ENCODE measurements around the gene FBXO17.
"Not testable (repeated sequence)": the region's sequence is repeated elsewhere in the genome, so short reads cannot be mapped to it uniquely, and the experiment has no call there.

The FBXO17 gene

GRCh38 chr19:38942471-38943181 lies 32.9 kb downstream of the FBXO17 start:
- Mint-ChIP-seq H3K4me1 (ENCODE audit: low read depth) (no peaks in the 10 kb centered on the region), H3K9me3 (no peaks in the 10 kb centered on the region), H3K27me3 (peaks cover 3% of the 10 kb centered on the region), H3K36me3 (ENCODE audit: low read depth) (no peaks in the 10 kb centered on the region), H3K4me3 (no peak overlapping the region), H3K27ac (no peak overlapping the region)

GRCh38 chr19:38941979-38942378 lies 33.6 kb downstream of the FBXO17 start:
- H3K4me3 Mint-ChIP-seq: no peak overlapping the region
- no peak overlapping the region for H3K27ac Mint-ChIP-seq

GRCh38 chr19:38941466-38941865 lies 34.1 kb downstream of the FBXO17 start:
- H3K4me3 Mint-ChIP-seq; H3K27ac Mint-ChIP-seq; H3K4me1 Mint-ChIP-seq (ENCODE audit: low read depth); H3K27me3 Mint-ChIP-seq; H3K36me3 Mint-ChIP-seq (ENCODE audit: low read depth); H3K9me3 Mint-ChIP-seq: not testable (repeated sequence)

More at GRCh38 chr19:38941979-38942378, 33.6 kb downstream of the FBXO17 start:
- Mint-ChIP-seq H3K4me1 (ENCODE audit: low read depth) (no peaks in the 10 kb centered on the region), H3K9me3 (no peaks in the 10 kb centered on the region), H3K36me3 (ENCODE audit: low read depth) (no peaks in the 10 kb centered on the region), H3K27me3 (peaks cover 3% of the 10 kb centered on the region)

GRCh38 chr19:38939957-38940356 lies 35.6 kb downstream of the FBXO17 start:
- peaks cover 2% of the 10 kb centered on the region for H3K36me3 Mint-ChIP-seq (ENCODE audit: low read depth)
- H3K9me3 Mint-ChIP-seq: peaks cover under 1% of the 10 kb centered on the region
- no peak overlapping the region for H3K4me3 Mint-ChIP-seq
- H3K4me1 Mint-ChIP-seq (ENCODE audit: low read depth): no peaks in the 10 kb centered on the region
- peaks cover 3% of the 10 kb centered on the region for H3K27me3 Mint-ChIP-seq
- H3K27ac Mint-ChIP-seq: no peak overlapping the region

- Mint-ChIP-seq H3K27me3 (no peaks in the 10 kb centered on the region), H3K36me3 (ENCODE audit: low read depth) (peaks cover 36% of the 10 kb centered on the region), H3K27ac (no peak overlapping the region), H3K4me3 (no peak overlapping the region), H3K4me1 (ENCODE audit: low read depth) (peaks cover 37% of the 10 kb centered on the region), H3K9me3 (peaks cover 5% of the 10 kb centered on the region)
These were observed 42.0 kb downstream of the FBXO17 start for GRCh38 chr19:38933544-38933943.

GRCh38 chr19:38932425-38933179 lies 42.9 kb downstream of the FBXO17 start:
- Mint-ChIP-seq H3K4me1 (ENCODE audit: low read depth) (peaks cover 44% of the 10 kb centered on the region), H3K27ac (no peak overlapping the region), H3K4me3 (peak overlapping the region; percentile 99), H3K9me3 (peaks cover 5% of the 10 kb centered on the region), H3K36me3 (ENCODE audit: low read depth) (peaks cover 38% of the 10 kb centered on the region), H3K27me3 (no peaks in the 10 kb centered on the region)

GRCh38 chr19:38931521-38931793 lies 44.1 kb downstream of the FBXO17 start:
- Mint-ChIP-seq H3K36me3 (ENCODE audit: low read depth) (peaks cover 38% of the 10 kb centered on the region), H3K9me3 (peaks cover 5% of the 10 kb centered on the region), H3K27me3 (no peaks in the 10 kb centered on the region), H3K4me1 (ENCODE audit: low read depth) (peaks cover 44% of the 10 kb centered on the region), H3K27ac (peak overlapping the region; percentile 99), H3K4me3 (peak overlapping the region; percentile 99)

GRCh38 chr19:38930776-38931520 lies 44.6 kb downstream of the FBXO17 start, which contains the start of gene MRPS12:
MRPS12 (plus strand) TSS chr19:38930944; CDS start chr19:38931295, 351 bp downstream.
- H3K9me3 Mint-ChIP-seq: peaks cover 5% of the 10 kb centered on the region
- peaks cover 44% of the 10 kb centered on the region for H3K4me1 Mint-ChIP-seq (ENCODE audit: low read depth)

GRCh38 chr19:38929929-38930775 lies 45.4 kb downstream of the FBXO17 start, which contains the start of gene SARS2:
SARS2 (minus strand) TSS chr19:38930763; CDS start chr19:38930736, 27 bp downstream.
- H3K4me1 Mint-ChIP-seq (ENCODE audit: low read depth): peaks cover 44% of the 10 kb centered on the region
- peaks cover 44% of the 10 kb centered on the region for H3K36me3 Mint-ChIP-seq (ENCODE audit: low read depth)
- peaks cover 5% of the 10 kb centered on the region for H3K9me3 Mint-ChIP-seq
- H3K4me3 Mint-ChIP-seq: peak within 1 kb of the TSS; percentile 99
- peak within 1 kb of the TSS; percentile 99 for H3K27ac Mint-ChIP-seq
- H3K27me3 Mint-ChIP-seq: no peaks in the 10 kb centered on the region

More at GRCh38 chr19:38930776-38931520, 44.6 kb downstream of the FBXO17 start, which contains the start of gene MRPS12:
- peak within 1 kb of the TSS; percentile 99 for H3K27ac Mint-ChIP-seq
- peak within 1 kb of the TSS; percentile 99 for H3K4me3 Mint-ChIP-seq
- peaks cover 38% of the 10 kb centered on the region for H3K36me3 Mint-ChIP-seq (ENCODE audit: low read depth)
- no peaks in the 10 kb centered on the region for H3K27me3 Mint-ChIP-seq

GRCh38 chr19:38928391-38929001 lies 47.0 kb downstream of the FBXO17 start:
- peaks cover 43% of the 10 kb centered on the region for H3K4me1 Mint-ChIP-seq (ENCODE audit: low read depth)
- no peaks in the 10 kb centered on the region for H3K27me3 Mint-ChIP-seq
- H3K4me3 Mint-ChIP-seq: peak overlapping the region; percentile 61
- peaks cover 39% of the 10 kb centered on the region for H3K36me3 Mint-ChIP-seq (ENCODE audit: low read depth)
- H3K27ac Mint-ChIP-seq: peak overlapping the region; percentile 78
- H3K9me3 Mint-ChIP-seq: no peaks in the 10 kb centered on the region

GRCh38 chr19:38924388-38924787 lies 51.2 kb downstream of the FBXO17 start:
- Mint-ChIP-seq H3K4me3 (no peak overlapping the region), H3K27ac (peak overlapping the region; percentile 41), H3K9me3 (no peaks in the 10 kb centered on the region), H3K36me3 (ENCODE audit: low read depth) (peaks cover 35% of the 10 kb centered on the region), H3K27me3 (no peaks in the 10 kb centered on the region), H3K4me1 (ENCODE audit: low read depth) (peaks cover 16% of the 10 kb centered on the region)

- H3K36me3 Mint-ChIP-seq (ENCODE audit: low read depth): peaks cover 33% of the 10 kb centered on the region
- no peak overlapping the region for H3K4me3 Mint-ChIP-seq
- H3K27me3 Mint-ChIP-seq: no peaks in the 10 kb centered on the region
- no peaks in the 10 kb centered on the region for H3K4me1 Mint-ChIP-seq (ENCODE audit: low read depth)
- no peak overlapping the region for H3K27ac Mint-ChIP-seq
- H3K9me3 Mint-ChIP-seq: no peaks in the 10 kb centered on the region
These were observed 53.1 kb downstream of the FBXO17 start for GRCh38 chr19:38922482-38922881.

GRCh38 chr19:38921420-38922274 lies 53.9 kb downstream of the FBXO17 start:
- Mint-ChIP-seq H3K9me3 (no peaks in the 10 kb centered on the region), H3K4me3 (no peak overlapping the region), H3K4me1 (ENCODE audit: low read depth) (no peaks in the 10 kb centered on the region), H3K36me3 (ENCODE audit: low read depth) (peaks cover 33% of the 10 kb centered on the region), H3K27me3 (no peaks in the 10 kb centered on the region), H3K27ac (no peak overlapping the region)
